Body of pancreas (tissue), 4 donors: Measurements from ENCODE around the gene VWA2.

Experiments
- CTCF ChIP-seq, 7 experiments: fragments of 450-650 bp in 4 of 7; fragments of 200-600 bp in 3 of 7; sonication (generic) in 3 of 7; IDR thresholded peaks; one replicate each; pipeline ENCODE4 v1.5.1; 2016 to 2019; ENCODE audit warnings: antibody characterized with exemption in 7 of 7
- POLR2A ChIP-seq, 3 donors: fragments of 450-650 bp; IDR thresholded peaks; one replicate each; pipeline ENCODE4 v1.6.1; 2016; ENCODE audit warnings: antibody characterized with exemption in 3 of 3, mild to moderate bottlenecking in 2 of 3

DNA sequence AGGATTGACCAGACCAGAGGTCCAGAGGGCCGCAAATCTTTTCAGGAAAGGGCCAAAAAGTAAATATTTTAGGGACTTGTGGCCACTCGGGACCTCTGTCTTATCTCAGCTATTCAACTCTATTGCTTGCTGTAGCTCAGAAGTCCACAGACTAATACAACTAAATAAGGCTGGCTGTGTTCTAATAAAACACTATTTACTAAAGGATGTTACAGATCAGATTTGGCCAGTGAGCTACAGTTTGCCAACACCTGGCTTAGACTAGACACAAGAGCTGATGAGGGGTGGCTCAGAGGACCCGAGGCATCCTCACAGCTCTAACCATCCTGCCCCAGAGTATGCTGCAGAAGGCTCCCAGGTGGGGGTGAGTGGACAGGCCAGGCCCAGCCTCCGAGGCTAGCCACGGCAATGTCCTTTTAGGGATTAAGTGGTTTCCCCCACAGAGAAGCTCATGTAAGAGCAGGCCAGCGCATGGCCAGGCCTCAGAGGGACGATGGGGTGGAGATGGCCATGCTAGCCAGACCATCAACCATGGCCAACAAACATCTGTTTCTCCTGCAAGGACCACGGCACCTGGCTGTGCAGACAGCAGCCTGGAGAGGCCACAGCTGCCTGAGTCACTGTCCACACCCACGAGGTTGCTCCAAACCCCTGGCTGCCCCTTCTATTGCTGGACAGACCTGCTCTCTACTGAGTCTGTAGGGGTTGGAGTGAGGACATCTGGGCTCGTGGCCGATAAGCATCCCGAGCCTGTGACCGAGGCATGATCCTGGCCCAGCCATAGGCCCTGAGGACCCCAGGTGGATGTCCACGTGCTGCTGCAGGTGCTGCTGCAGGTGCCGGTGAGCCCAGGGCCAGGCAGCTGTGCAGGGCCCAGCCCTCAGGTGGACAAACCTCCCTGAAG, 88.7 kb downstream of the VWA2 start:
- no peak for TF ChIP-seq CTCF (IDR thresholded peaks at IDR 0.05)
- no peak for TF ChIP-seq POLR2A (IDR thresholded peaks at IDR 0.05)
